GM12878 (cell line): ENCODE data around the gene CFAP161. TPM values are rescaled to one million over a fixed set of nuclear protein-coding genes. Genes with fewer than 3 reads are reported as not detected.

Source experiments
- ATAC-seq: fragments of 200-7000 bp; cut with Tn5 transposase; 3 replicates; pipeline ENCODE4 v1.9.1; 2020; ENCODE audit warnings: mild to moderate bottlenecking, moderate library complexity
- BruUV-seq: library from RNA; stranded (reverse); fragments of 400-500 nt; replicated peaks from 2 replicates; lab custom pipeline; 2021; lab: Mats Ljungman, UMichigan
- CTCF ChIA-PET: fragments of 300-600 bp; sonication (Branson Sonifier 250); formaldehyde crosslinking; extraction: SDS; loops from one replicate; lab custom pipeline; 2021; ENCODE audit warnings: inconsistent platforms; lab: Yijun Ruan, JAX
- POLR2A ChIA-PET: fragments of 350-600 bp; formaldehyde crosslinking; extraction: SDS; loops from one replicate; lab custom pipeline; 2021; ENCODE audit warnings: inconsistent platforms; lab: Charles Lee
- RAD21 ChIA-PET: fragments of 300-600 bp; sonication (Branson Sonifier 250); formaldehyde crosslinking; loops from one replicate; lab custom pipeline; 2023; ENCODE audit warnings: antibody characterized with exemption; ENCODE audit not compliant: unreplicated experiment; lab: Charles Lee
- SMC1A ChIA-PET: fragments of 300-600 bp; sonication (Branson Sonifier 250); formaldehyde crosslinking; loops from one replicate; lab custom pipeline; 2023; ENCODE audit not compliant: unreplicated experiment, uncharacterized antibody; lab: Charles Lee
- DNase-seq: peaks from one replicate; pipeline ENCODE4 v3.0.0-alpha.2; 2011; ENCODE audit warnings: low read depth, low spot score
- FAIRE-seq: peaks from 3 replicates; lab custom pipeline; 2011; peaks lifted over from hg19 to GRCh38; lab: Jason Lieb, UNC
- H2AFZ ChIP-seq: 2 replicates; pipeline ENCODE4 v1.6.0; 2011; ENCODE audit warnings: low read depth, low read length, control low read depth; ENCODE audit not compliant: control insufficient read depth
- H3K27ac ChIP-seq: 2 replicates; pipeline ENCODE4 v1.5.1; 2011; ENCODE audit warnings: control low read depth; ENCODE audit not compliant: control insufficient read depth, insufficient read depth
- H3K27me3 ChIP-seq, 2 experiments: replicated peaks in 1 of 2; 2 replicates each; pipeline versions ENCODE4 v1.6.0 to v1.6.1; 2011; ENCODE audit warnings: low read length in 1 of 2; ENCODE audit not compliant: control insufficient read depth in 2 of 2, insufficient read depth in 2 of 2
- H3K36me3 ChIP-seq, 2 experiments: 2 replicates each; pipeline ENCODE4 v1.5.1; 2011; ENCODE audit warnings: low read length in 1 of 2; ENCODE audit not compliant: control insufficient read depth in 2 of 2, insufficient read depth in 2 of 2
- H3K4me1 ChIP-seq: 2 replicates; pipeline ENCODE4 v1.6.1; 2011; ENCODE audit warnings: mild to moderate bottlenecking, low read length, moderate library complexity, mixed read lengths; ENCODE audit not compliant: control insufficient read depth, insufficient read depth
- H3K4me2 ChIP-seq: 2 replicates; pipeline ENCODE4 v1.6.0; 2011; ENCODE audit warnings: control low read depth; ENCODE audit not compliant: control insufficient read depth, insufficient read depth
- H3K4me3 ChIP-seq: fragments of 200-600 bp; sonication (generic); 2 replicates; pipeline ENCODE4 v1.5.1; 2016
- H3K79me2 ChIP-seq: 2 replicates; pipeline ENCODE4 v1.6.0; 2011; ENCODE audit warnings: low read length; ENCODE audit not compliant: control insufficient read depth, insufficient read depth
- H3K9ac ChIP-seq: 2 replicates; pipeline ENCODE4 v1.8.0; 2011; ENCODE audit warnings: low read length, control low read depth, mixed read lengths; ENCODE audit not compliant: control insufficient read depth, insufficient read depth
- H3K9me3 ChIP-seq: replicated peaks from 3 replicates; pipeline ENCODE4 v1.5.1; 2011; ENCODE audit warnings: mild to moderate bottlenecking, low read length; ENCODE audit not compliant: control insufficient read depth, insufficient read depth
- H4K20me1 ChIP-seq: 2 replicates; pipeline ENCODE4 v1.6.0; 2011; ENCODE audit not compliant: control insufficient read depth, insufficient read depth
- EED ChIP-seq: sonication (generic); IDR thresholded peaks from 2 replicates; pipeline ENCODE4 v1.6.1; 2016; ENCODE audit warnings: antibody characterized with exemption, low read depth
- FOS ChIP-seq: IDR thresholded peaks from 3 replicates; pipeline ENCODE4 v1.6.1; 2011; ENCODE audit warnings: borderline replicate concordance; ENCODE audit not compliant: insufficient read length; ENCODE audit errors: extremely low read depth
- IKZF2 ChIP-seq, 2 experiments: fragments of 450-650 bp; IDR thresholded peaks; 2 replicates each; pipeline ENCODE4 v1.6.1; 2017; ENCODE audit warnings: mild to moderate bottlenecking in 2 of 2, moderate library complexity in 2 of 2
- KDM1A ChIP-seq: fragments of 200-600 bp; sonication (generic); IDR thresholded peaks from 2 replicates; pipeline ENCODE4 v1.6.1; 2016; ENCODE audit warnings: borderline replicate concordance
- MTA3 ChIP-seq: IDR thresholded peaks from 2 replicates; pipeline ENCODE4 v1.6.1; 2012; ENCODE audit warnings: low read length, inconsistent platforms, borderline replicate concordance
- NRF1 ChIP-seq: conservative IDR thresholded peaks from 2 replicates; pipeline ENCODE4 v1.6.1; 2011; ENCODE audit warnings: mild to moderate bottlenecking, low read depth, low read length, improper control_type of control experiment
- PAX8 ChIP-seq: fragments of 450-650 bp; IDR thresholded peaks from 2 replicates; pipeline ENCODE4 v1.6.1; 2017; ENCODE audit warnings: mild to moderate bottlenecking, moderate library complexity
- PML ChIP-seq: IDR thresholded peaks from 2 replicates; pipeline ENCODE4 v1.6.1; 2012; ENCODE audit warnings: low read length, inconsistent platforms
- SUZ12 ChIP-seq: fragments of 200-600 bp; sonication (generic); IDR thresholded peaks from one replicate; pipeline ENCODE4 v1.6.1; 2018; ENCODE audit warnings: antibody characterized with exemption, mild to moderate bottlenecking; ENCODE audit not compliant: unreplicated experiment
- WRNIP1 ChIP-seq: IDR thresholded peaks from 2 replicates; pipeline ENCODE4 v1.6.1; 2011; ENCODE audit warnings: low read depth, low read length, improper control_type of control experiment, borderline replicate concordance
- ZNF217 ChIP-seq: fragments of 450-650 bp; IDR thresholded peaks from 2 replicates; pipeline ENCODE4 v1.6.1; 2017; ENCODE audit warnings: antibody characterized with exemption, mild to moderate bottlenecking
- WGBS: methylation state at CpG from one replicate; pipeline ENCODE4 v1.1.6; 2016; ENCODE audit warnings: low lambda C conversion rate; ENCODE audit not compliant: insufficient replicate concordance, insufficient coverage; ENCODE audit errors: missing lambda C conversion rate; 5-methylcytosine and 5-hydroxymethylcytosine counted together
- in situ Hi-C: fragments of 300-500 bp; cut with MboI; formaldehyde crosslinking; loops from 9 replicates; pipeline ENCODE4 v1.14.3; 2018; ENCODE audit warnings: mixed read lengths
- intact Hi-C: fragments of 100-400 bp; cut with micrococcal nuclease; formaldehyde crosslinking; loops from one replicate; pipeline ENCODE4 v1.14.2; 2022; ENCODE audit not compliant: unreplicated experiment
- polyA plus RNA-seq, 11 experiments: library from polyadenylated mRNA; depleted of rRNA in 4 of 11; unstranded in 6 of 11; stranded (reverse) in 5 of 11; fragments of >200 nt; fragmentation: Nextera tagmentation in 4 of 11; fragmentation: Illumina TruSeq in 1 of 11; extraction: Ambion mirVana in 4 of 11; extraction: Trizol in 1 of 11; gene quantifications; 1 replicate in 1 of 11; 2 replicates in 10 of 11; pipeline versions ENCODE4 v1.2.1 to v1.2.3, GENCODE V29; 2011 to 2016; ENCODE audit warnings: inconsistent platforms in 2 of 11, missing spikeins in 2 of 11, low read depth in 1 of 11
- total RNA-seq, 4 experiments: library from RNA; depleted of rRNA in 3 of 4; stranded (reverse); fragments of >200 nt in 3 of 4; fragmentation: Illumina TruSeq in 1 of 4; extraction: Trizol in 1 of 4; gene quantifications; 2 replicates each; pipeline versions ENCODE4 v1.2.1 to v1.2.3, GENCODE V29; 2013 to 2021

CFAP161 gene
- total and polyA plus RNA-seq, 10 of the 15 experiments (the other 5 are each of a cell fraction or from before 2014, with no cell fraction given): 0.31 TPM; not detected in 9

DNA sequence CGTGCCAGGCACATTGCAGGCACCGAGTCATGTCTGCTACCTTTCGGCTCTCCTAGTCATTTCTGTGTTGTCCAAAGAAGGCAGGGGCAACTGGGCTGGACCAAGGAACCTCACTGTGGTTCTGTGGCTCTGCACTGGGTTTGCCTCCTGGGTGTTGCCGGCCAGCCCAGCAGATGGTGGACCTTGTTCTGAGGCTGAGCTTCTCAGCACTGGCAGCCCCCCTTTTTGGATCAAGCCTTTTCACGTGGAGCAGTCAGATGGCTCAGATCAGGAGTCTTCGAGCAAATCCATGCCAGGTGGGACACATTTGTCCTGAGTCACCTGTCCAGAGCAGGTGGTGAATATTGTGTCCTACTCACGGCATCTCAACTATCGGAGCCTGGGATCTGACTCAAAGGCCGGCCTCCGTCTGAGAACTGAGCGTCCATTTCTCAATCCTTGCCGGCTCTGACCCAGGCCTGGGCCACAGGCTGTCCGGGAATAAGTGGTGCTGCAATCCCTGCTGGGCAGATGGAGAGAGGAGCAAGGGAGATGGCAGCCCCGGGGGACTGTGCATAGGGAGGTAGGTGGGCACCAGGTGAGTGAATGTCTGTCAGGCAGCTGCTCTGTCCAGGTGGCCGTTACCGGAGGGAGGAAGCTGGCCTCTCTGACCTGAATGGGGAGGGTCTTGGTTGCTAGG, 62.6 kb downstream of the CFAP161 start, which contains the start of gene IL16 (continued):
- TF ChIP-seq SUZ12 (no peak), IKZF2 (IDR thresholded peaks at IDR 0.05) (no peak), ZNF217 (no peak), FOS (no peak), EED (no peak)
- TF ChIP-seq, all 136 proteins: peak for 0

GRCh38 chr15:81197255-81197630, 63.2 kb downstream of the CFAP161 start:
- Histone ChIP-seq H3K9me3 (no peaks in the 10 kb centered on the region), H3K4me3 (no peak overlapping the region), H3K79me2 (no peaks in the 10 kb centered on the region), H4K20me1 (no peaks in the 10 kb centered on the region), H3K27ac (no peak overlapping the region), H3K4me2 (no peak overlapping the region), H3K36me3 (no peaks in the 10 kb centered on the region), H3K9ac (no peak overlapping the region), H3K4me1 (no peaks in the 10 kb centered on the region), H2AFZ (no peak overlapping the region), H3K27me3 (no peaks in the 10 kb centered on the region)
- BruUV-seq: no TSS peak
- no peak for ATAC-seq
- SMC1A ChIA-PET: no interaction called here
- in situ Hi-C loops: no loop called here
- TF ChIP-seq PAX8: no peak
- TF ChIP-seq NRF1: no peak
- no peak for TF ChIP-seq PML
- no peak for TF ChIP-seq MTA3
- TF ChIP-seq KDM1A: no peak
- no peak for TF ChIP-seq WRNIP1
- RAD21 ChIA-PET: no interaction called here
- WGBS: 38% methylated on average over 7 of the region's 7 CpGs
- FAIRE-seq: no peak
- POLR2A ChIA-PET: no interaction called here
- DNase-seq: no peak
- intact Hi-C loops: no loop called here
- CTCF ChIA-PET: no interaction called here
